Colon (tissue), 2 donors: Measurements from ENCODE around the gene SLC35F4.
"Not testable (repeated sequence)": the region's sequence is repeated elsewhere in the genome, so short reads cannot be mapped to it uniquely, and the experiment has no call there.

Experiments used
- FAIRE-seq: peaks from 2 replicates; lab custom pipeline; 2012; peaks lifted over from hg19 to GRCh38; lab: Jason Lieb, UNC
- donor health status: control.
- donor health status: control.

SLC35F4 gene

DNA sequence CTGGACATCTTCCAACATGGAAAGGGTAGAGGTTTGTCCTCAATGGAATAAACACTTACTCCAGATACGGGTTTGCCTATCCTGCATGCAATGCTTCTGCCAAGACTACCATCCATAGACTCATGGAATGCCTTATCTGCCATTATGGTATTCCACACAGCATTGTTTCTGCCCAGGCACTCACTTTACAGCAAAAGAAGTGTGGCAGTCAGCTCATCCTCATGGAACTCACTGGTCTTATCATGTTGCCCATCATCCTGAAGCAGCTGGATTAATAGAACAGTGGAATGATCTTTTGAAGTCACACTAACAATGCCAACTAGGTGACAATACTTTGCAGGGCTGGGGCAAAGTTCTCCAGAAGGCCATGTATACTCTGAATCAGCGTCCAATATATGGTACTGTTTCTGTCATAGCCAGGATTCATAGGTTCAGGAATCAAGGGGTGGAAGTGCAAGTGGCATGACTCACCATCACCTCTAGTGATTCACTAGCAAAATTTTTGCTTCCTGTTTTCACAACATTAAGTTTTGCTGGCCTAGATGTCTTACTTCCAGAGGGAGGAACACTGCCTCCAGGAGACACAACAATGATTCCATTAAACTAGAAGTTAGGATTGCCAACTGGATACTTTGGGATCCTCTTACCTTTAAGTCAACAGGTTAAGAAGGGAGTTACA lies 140.4 kb downstream of the SLC35F4 start:
- no peak for FAIRE-seq

DNA sequence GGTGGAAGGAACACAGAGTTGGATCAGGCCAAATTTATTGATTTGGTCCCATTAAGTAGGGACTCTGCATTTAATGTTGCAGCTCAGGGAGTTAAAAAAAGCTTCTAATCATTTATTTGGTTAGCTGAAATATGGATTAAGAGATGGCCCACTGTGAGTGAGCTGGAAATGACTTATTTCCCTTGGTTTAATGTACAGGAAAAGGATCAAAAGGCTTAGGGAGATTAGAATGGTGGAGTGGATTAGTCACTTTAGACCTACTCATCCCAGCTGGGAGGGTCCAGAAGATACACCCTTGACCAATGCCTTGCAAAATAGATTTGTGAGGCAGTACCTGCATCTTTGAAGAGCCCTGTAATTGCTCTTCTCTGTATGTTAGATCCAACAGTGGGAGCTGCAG lies 143.8 kb downstream of the SLC35F4 start:
- not testable (repeated sequence) for FAIRE-seq

DNA sequence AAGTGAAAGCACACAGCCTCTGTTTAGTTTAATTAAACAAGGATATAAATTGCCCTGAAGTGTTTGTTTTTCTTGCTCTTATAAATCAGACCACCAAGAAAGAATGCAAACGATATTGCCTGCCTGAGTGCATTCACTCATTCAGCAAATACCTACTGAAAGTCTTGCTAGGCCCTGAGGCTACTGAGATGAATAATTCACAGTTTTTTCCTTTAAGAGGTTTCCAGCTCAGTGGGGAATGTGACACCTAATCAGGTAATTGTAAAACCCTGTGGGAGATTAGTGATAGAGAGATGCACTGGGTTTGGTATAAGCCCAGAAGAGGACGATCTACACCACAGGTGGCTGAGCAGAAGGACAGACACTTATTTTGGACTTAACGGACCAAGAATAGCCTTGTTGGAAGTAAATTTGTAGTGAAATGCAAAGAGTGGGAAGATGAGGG lies 151.4 kb downstream of the SLC35F4 start:
- FAIRE-seq, result no peak

DNA sequence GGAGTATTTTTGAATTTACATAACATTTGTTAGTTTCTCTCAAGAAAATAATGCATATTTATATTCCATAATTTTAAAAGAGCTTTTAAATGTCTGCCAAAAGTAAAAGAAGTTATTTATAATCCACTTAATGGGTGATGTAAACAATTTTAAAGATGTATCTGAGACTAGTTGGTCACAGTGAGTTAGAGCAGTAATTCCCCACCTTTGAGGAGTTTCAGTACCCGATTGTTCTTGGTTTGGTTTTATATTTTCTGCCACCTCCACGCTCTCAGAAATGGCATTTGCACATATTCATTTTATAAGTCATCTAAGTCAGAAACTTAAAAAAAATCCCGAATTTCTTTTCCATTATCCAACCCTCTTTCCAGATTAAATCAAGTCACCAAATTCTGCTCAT lies 153.2 kb downstream of the SLC35F4 start:
- FAIRE-seq, result no peak

DNA sequence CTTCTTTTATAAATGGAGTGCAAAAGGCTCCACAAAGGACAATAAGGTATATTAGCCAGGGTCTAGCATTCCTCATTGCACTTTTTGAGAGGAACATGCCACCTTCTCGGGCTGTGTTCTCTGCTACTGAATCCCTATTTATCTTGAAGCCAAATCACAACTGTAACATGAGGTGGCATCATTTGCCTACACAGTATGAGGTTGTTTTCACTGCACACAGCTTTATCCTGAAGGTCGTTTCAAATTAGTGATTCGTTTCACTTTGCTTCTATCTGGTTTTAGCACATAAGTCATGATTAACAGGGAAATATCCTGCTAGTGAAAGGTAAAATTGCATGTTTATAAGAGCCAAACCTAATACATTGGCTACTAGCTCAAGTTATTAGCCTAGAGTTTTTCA lies 153.8 kb downstream of the SLC35F4 start:
- FAIRE-seq, result no peak

DNA sequence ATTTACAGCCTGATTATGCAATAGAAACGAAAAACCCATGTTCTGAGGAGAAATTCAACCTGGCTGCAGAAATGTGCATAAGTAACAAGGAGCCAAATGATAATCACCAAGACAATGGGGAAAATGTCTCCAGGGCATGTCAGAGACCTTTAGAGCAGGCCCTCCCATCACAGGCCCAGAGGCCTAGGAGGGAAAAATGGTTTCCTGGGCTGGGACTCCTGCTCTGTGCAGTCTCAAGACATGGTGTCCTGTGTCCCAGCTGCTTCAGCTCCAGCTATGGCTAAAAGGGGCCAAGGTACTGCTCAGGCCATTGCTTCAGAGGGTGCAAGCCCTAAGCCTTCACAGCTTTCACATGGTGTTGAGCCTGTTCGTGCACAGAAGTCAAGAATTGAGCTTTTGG lies 156.0 kb downstream of the SLC35F4 start:
- no peak for FAIRE-seq

DNA sequence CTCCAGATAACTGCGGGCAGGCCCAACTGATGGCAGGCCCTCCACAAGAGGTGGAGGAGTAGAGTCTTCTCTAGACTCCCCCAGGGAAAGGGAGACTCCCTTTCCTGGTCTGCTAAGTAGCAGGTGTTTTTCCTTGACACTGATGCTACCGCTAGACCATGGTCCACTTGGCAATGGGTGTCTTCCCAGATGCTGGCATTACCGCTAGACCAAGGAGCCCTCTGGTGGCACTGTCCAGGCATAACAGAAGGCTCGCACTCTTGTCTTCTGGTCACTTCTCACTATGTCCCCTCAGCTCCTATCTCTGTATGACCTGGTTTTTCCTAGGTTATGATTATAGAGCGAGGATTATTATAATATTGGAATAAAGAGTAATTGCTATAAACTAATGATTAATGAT lies 156.8 kb downstream of the SLC35F4 start:
- FAIRE-seq, result not testable (repeated sequence)

DNA sequence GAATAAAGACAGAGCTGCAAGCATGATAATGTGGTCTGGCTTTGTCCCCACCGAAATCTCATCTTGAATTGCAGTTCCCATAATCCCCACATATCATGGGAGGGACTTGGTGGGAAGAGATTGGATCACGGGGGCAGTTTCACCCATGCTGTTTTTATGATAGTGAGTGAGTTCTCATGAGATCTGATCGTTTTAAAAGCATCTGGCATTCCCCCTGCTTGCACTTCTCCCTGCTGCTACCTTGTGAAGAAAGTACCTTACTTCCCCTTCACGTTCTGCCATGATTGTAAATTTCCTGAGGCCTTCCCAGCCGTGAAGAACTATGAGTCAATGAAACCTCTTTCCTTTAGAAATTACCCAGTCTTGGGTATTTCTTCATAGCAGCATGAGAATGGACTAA lies 158.7 kb downstream of the SLC35F4 start:
- no peak for FAIRE-seq

DNA sequence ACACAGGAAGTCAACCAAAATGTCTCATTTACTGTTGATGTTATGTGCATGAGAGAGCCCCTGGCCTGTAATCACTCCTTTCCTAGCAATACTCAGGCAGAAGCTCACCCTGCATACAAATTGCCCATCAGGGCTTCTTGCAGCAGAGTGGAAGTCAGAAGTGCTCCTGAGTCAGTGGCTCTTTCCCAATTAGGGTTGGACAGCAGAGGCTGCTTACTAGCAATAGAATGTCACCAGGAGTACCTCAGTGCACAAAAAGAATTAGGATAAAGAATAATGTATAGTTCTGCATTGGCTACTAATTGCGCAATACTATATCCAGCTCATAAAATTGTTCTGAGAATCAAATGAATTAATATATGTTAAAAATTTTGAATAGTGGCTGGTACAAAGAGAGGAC lies 161.1 kb downstream of the SLC35F4 start:
- FAIRE-seq, result no peak

DNA sequence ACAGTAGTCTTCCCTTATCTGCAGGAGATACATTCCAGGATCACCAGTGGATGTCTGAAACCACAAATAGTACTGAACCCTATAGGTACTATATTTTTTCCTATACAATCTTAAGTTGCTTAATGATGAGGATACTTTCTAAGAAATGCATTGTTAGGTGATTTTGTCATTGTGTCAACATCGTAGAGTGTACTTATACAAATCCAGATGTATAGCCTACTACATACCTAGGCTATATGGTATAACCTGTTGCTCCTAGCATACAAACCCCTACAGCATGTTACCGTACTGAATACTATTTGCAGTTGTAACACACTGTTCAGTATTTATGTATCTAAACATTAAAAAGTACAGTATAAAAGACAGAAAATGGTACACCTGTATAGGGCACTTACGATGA lies 165.9 kb downstream of the SLC35F4 start:
- no peak for FAIRE-seq

DNA sequence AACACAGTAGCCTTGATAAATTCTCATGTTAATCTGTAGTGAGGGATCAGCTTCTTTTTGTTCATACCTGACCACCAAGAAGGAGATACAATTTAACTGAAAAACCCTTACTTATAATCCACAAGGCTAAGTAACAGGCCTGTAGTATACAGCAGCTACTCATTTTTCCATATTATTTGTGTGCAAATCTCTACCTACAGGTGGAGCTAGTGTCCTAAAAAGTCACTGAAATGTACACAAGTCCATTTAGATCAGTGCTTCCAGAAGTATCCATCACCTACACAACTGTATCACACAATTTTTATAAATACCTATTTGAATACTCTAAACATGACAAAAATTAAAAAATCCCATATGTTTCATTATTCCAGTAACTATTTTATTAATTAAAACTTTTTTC lies 173.2 kb downstream of the SLC35F4 start:
- FAIRE-seq, result no peak

DNA sequence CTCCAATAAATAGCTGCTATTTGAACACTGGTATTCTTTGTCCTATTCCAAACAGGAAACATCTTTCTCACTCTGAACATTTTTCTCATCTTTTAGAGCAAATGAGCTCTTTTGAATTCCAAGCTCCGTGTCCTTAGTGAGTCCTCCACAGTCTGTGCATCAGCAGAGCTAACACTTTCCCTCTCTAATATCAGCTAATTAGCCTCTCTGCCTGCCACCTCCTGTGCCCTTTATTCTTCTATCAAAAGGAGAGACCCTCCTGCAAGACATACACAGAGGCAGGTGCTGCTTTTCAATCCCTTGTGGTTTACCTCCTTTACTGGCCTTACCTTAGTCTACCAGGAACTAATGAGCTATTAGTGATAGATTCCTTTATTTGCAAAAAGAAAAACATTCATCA lies 178.5 kb downstream of the SLC35F4 start:
- no peak for FAIRE-seq

DNA sequence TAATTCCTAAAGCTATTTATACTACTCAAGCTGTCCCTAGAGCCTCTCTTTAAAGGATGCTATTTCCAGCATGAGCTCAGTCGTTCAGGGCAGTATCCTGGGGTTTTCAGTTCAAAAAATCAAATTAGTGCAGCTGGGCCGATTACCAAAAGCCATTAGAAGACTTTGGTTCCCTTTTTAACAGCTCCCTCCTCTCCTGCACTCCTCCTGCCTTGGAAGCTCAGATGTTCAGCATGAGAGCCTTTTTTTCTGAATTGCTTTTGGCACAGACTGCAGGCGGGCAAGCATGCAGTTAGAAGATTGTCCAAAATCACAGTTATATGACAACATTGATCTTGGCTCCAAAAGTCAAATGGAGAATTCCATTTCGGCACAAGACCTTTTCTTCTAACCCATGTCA lies 179.6 kb downstream of the SLC35F4 start:
- FAIRE-seq, result no peak

DNA sequence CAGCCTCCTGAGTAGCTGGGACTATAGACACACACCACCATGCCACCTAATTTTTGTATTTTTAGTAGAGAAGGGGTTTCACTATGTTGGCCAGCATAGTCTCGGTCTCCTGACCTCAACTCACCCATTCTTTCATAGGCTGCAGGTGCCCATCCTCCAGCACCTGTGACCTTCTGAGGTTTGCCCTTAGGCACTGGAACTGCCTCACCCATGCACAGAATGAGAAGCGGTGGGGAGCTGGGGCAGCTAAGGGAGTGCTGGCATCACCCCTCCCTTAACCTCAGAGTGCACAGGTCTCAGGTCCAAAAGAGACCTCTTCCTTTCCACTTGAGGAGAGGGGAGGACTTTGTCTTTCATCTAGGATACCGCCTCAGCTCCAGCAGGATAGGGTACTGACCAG lies 194.9 kb downstream of the SLC35F4 start:
- FAIRE-seq, result no peak

DNA sequence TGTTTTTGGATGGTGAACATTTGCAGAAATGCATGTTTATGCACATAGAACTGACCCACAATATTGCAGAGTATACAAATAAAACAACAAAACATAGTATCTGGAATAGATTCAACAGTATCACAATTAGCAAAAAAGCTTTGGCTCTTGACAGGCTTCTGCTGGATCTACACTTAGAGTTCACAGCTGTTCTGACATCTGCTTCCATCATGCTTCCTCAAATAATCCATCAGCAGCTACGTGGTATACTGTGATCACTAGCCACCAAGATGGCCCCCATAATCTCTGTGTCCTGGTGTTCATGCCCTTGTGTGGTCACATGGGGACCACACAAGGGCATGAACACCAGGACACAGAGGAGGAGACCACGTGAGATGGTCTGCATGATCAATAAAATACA lies 205.7 kb downstream of the SLC35F4 start:
- FAIRE-seq, result no peak

DNA sequence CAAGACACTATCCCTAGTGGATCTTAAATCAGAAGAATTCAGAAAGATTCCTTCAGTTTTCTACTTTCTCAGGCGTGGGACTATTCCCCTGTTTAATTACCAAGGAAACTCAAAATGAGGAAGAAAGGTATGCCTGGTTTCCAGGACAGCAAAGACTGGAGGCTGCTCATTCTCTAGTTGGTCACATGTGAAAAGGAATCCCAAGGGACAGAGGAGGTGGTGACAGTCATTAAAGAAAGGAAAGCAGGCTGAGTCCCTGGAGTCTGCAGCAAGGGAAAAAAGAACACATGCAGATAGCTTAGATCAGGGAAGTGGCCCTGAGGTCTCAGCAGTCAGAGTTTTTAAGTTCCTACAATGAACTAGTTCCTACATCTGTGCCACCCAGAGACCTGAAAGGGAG lies 206.8 kb downstream of the SLC35F4 start:
- FAIRE-seq, result no peak

DNA sequence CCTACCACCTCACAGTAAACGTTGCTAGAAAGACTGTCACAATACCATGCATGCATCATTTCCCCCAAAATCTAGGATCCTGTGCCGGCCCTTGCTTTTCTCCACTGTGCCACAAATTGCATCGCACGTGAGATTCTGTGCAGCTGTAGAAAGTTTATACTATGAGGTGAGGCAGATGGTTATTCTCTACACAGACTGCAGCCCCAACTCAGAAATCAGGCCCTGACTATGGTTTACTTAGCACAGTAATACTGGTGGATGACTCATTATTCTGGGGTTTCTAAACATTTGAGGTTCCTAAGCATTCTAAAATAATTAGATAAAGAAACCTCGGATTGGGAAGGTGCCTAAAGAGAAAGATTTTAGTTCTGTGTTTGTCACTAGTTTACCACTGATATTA lies 208.4 kb downstream of the SLC35F4 start:
- no peak for FAIRE-seq

DNA sequence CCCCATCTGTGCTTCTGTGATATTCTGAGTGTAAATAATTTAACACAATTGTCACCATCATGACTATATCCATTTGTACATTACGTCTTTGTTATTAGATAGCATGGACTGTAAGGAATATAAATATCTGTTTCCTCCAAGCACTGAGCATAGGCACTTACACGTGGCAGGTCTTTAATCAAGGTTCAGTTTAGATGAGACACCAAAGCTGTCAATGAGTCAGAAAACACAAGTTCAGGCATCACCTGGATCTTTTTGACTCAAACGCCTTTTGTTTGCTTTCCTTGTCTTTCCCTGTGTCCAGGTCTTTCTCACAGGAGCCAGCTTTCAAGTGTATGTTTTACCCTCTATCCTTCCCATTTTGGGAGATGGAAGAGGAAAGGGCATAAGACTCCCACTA lies 209.0 kb downstream of the SLC35F4 start:
- FAIRE-seq, result no peak

DNA sequence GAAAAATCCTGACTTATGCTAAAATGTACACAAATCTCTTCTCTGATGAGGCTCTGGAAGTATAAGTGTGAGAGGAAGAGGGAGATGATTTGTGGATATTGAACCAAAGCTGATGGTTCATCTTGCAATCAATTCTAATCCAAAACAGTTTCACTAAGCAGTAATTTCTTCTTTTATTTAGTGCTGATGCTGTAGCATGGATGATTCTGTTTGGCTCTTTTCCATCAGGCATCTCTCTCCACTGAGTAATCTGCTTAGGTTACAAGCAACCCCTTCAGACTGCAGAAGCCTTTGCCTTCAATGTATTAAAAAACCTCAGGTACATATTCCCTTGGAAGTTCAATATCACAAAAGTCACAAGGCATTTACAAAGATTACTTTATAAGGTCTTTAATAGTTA lies 213.1 kb downstream of the SLC35F4 start:
- no peak for FAIRE-seq

DNA sequence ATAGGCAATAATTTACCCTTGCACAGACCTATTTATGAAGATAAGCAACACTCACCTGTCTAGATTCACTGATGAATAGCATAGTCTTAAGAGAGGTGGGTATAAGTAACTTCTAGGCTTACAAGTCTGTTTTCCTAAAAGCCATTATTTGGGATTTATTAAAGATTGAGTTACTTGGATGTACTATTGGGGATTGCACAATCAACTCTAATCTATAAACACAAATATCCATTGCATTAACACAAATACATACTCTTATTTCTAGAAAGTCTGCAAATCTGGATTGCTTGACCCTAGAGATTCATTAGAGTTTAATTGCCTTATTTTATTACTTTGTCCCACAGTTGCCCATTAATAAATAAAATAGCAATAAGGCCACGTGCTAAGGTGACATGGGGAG lies 224.1 kb downstream of the SLC35F4 start:
- no peak for FAIRE-seq

DNA sequence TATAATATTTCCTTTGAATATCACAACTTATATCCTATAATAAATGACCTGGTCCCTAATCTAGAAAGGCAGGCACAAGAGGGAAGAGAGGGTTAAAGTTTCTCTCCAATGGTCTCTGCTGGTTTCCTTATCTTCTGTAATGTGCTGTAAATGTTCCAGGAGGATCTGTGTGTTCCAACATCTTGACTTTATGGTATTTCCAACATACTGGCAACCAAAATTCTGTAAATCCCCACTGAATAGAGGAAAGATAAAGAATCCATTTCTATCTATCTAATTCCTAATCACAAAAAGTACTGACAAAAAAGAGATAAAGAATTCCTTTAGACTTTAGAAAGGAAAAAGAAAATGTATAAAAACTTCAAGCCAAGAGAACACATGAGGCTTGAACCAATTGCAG lies 225.9 kb downstream of the SLC35F4 start:
- FAIRE-seq, result no peak

DNA sequence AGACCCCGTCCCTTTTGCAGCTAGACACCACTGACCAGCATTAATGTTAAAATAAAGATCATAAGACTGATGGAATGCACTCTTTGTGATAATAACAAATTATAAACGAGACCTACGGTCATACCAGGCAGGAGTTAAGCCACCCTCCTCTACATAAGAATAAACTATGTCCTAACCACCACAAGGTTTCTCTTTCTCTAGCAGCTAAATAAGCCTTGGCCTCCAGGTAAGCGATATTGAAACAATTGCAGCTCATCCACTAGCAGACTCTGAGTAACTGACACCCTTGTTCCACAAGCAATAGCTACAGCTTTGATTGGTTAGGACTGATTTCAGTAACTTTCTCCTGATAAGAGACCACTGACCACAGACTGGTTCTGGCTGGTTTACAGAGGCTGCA lies 228.0 kb downstream of the SLC35F4 start:
- no peak for FAIRE-seq

DNA sequence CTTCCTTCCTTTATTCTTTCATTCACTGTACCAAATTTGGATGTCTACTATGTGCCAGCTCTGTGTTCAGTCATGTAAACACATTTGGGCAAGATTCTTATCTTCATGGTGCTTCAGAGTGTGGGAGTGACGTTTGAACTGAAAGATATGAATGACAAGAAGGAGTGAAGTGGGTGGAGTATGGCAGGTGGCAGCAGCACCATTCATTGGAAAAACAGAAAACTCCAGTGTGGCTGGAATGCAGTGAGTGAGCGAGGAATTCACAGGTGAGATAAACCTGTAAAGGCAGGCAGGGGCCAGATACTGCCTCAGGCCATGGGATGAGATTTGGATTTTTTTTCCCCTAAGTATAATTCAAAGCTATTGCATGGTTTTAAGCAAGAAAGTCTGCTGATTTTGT lies 231.6 kb downstream of the SLC35F4 start:
- no peak for FAIRE-seq

DNA sequence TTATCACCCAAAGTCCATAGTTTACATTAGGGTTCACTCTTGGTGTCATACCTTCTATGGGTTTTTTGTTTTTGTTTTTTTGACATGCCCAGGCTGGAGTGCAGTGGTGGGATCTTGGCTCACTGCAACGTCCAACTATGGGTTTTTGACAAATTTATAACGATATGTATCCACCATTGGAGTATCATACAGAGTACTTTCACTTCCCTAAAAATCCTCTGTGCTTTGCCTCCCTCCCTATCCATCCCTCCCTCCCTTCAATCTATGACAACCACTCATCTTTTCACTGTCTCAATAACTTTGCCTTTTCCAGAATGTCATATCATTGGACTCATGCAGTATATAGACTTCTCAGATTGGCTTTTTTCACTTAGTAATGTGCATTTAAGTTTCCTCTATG lies 233.2 kb downstream of the SLC35F4 start:
- no peak for FAIRE-seq

DNA sequence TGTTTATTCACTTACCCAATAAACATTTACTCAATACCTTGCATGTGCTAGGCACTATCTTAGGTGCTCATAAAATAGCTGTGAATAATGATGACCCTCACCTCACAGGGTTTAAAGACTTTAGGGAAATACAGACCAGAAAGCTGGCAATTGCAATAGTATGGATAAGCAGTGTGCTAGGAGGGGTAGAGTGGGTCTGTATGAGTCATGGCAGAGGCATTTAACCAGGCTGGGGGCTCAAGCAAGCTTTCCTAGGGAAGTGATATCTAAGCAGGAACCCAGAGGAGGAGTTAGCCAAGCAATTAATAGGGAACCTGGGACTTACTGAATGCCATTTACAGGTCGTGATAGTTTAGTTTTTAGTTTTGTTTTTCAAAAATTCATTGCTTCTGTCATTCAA lies 248.4 kb downstream of the SLC35F4 start:
- no peak for FAIRE-seq
